Measurements from ENCODE around the gene SCYL3. TPM values are rescaled to one million over a fixed set of nuclear protein-coding genes. Genes with fewer than 3 reads are reported as not detected.

The SCYL3 gene
- total and polyA plus RNA-seq, 2 experiments from 2014 or later, result 2.2 to 6.8 TPM

GRCh38 chr1:169848456-169848855 lies 45.2 kb downstream of the SCYL3 start (continued):
- TF ChIP-seq ZNF462 (CRISPR knock-in tag; IDR thresholded peaks at IDR 0.05), result no peak
- no peak for TF ChIP-seq ETS1 (IDR thresholded peaks at IDR 0.05)

- Mint-ChIP-seq H3K27ac (no peak overlapping the region; the same call in 1 of the 2 replicates), H3K9me3 (no peaks in the 10 kb centered on the region), H3K4me1 (no peaks in the 10 kb centered on the region), H3K36me3 (ENCODE audit: low read depth) (peaks cover 45% of the 10 kb centered on the region), H3K4me3 (no peak overlapping the region), H3K27me3 (ENCODE audit: insufficient read depth, low read depth, poor library complexity) (peaks cover 2% of the 10 kb centered on the region)
- Histone ChIP-seq H3K4me1 (ENCODE audit: insufficient read depth) (no peaks in the 10 kb centered on the region), H3K36me3 (ENCODE audit: insufficient read depth) (peaks cover 38% of the 10 kb centered on the region), H3K79me2 (replicated peaks; ENCODE audit: insufficient read depth) (peaks cover 10% of the 10 kb centered on the region), H3K27me3 (ENCODE audit: insufficient read depth) (no peaks in the 10 kb centered on the region), H3K4me2 (no peak overlapping the region), H3K4me3 (no peak overlapping the region), H2AFZ (no peak overlapping the region), H3F3A (replicated peaks; ENCODE audit: low read depth) (no peaks in the 10 kb centered on the region), H4K20me1 (replicated peaks; ENCODE audit: insufficient read depth) (0 out of 2 replicates have a peak, but pooled peaks cover 2% of the 10 kb centered on the region), H3K9me2 (ENCODE audit: insufficient read depth) (no peaks in the 10 kb centered on the region), H3K27ac (ENCODE audit: low read depth) (no peak overlapping the region)
- DNase-seq (ENCODE audit: low spot score), result no peak
- no peak for ATAC-seq
- TF ChIP-seq REST (IDR thresholded peaks at IDR 0.05; ENCODE audit: unreplicated experiment) (no peak), JUNB (IDR thresholded peaks at IDR 0.05; ENCODE audit: unreplicated experiment) (no peak), ETS1 (IDR thresholded peaks at IDR 0.05) (no peak), STAT1 (IDR thresholded peaks at IDR 0.05; ENCODE audit: unreplicated experiment) (no peak)
Observed at GRCh38 chr1:169844941-169845608, 48.6 kb downstream of the SCYL3 start.
